Neuronal stem cell (in vitro differentiated cells): ENCODE results near the gene ACRBP.
"Not testable (repeated sequence)": the region's sequence is repeated elsewhere in the genome, so short reads cannot be mapped to it uniquely, and the experiment has no call there.

Experiments
- DNase-seq: peaks from one replicate; pipeline ENCODE4 v3.0.0-alpha.2; 2013; ENCODE audit warnings: low spot score
- H2AFZ ChIP-seq: one replicate; pipeline ENCODE4 v1.6.1; 2013; ENCODE audit warnings: mild to moderate bottlenecking, low read length, inconsistent platforms
- H2AK5ac ChIP-seq: 2 replicates; pipeline ENCODE4 v1.6.1; 2013; ENCODE audit warnings: low read depth, mild to moderate bottlenecking, inconsistent platforms, low read length, moderate library complexity, mixed read lengths
- H2BK120ac ChIP-seq: 2 replicates; pipeline ENCODE4 v1.6.1; 2013; ENCODE audit warnings: low read depth, mild to moderate bottlenecking, inconsistent platforms, low read length, moderate library complexity, mixed read lengths
- H2BK12ac ChIP-seq: one replicate; pipeline ENCODE4 v1.6.1; 2013; ENCODE audit warnings: low read length, inconsistent platforms
- H2BK15ac ChIP-seq: 2 replicates; pipeline ENCODE4 v1.6.1; 2013; ENCODE audit warnings: mild to moderate bottlenecking, low read length, inconsistent platforms, mixed read lengths
- H2BK5ac ChIP-seq: one replicate; pipeline ENCODE4 v1.6.1; 2013; ENCODE audit warnings: inconsistent platforms, mild to moderate bottlenecking, low read length, moderate library complexity
- H3K14ac ChIP-seq: one replicate; pipeline ENCODE4 v1.6.1; 2013; ENCODE audit warnings: low read length, inconsistent platforms
- H3K18ac ChIP-seq: 2 replicates; pipeline ENCODE4 v1.6.1; 2013; ENCODE audit warnings: low read length, inconsistent platforms
- H3K23ac ChIP-seq: 2 replicates; pipeline ENCODE4 v1.6.1; 2013; ENCODE audit warnings: low read depth, mild to moderate bottlenecking, mixed read lengths, low read length, inconsistent platforms; ENCODE audit not compliant: poor library complexity
- H3K27ac ChIP-seq: replicated peaks from 3 replicates; pipeline ENCODE4 v1.5.1; 2013; ENCODE audit warnings: low read length, inconsistent platforms
- H3K27me3 ChIP-seq, 3 experiments: 2 replicates each; pipeline ENCODE4 v1.6.1; 2013; ENCODE audit warnings: low read length in 3 of 3, mild to moderate bottlenecking in 2 of 3, inconsistent platforms in 1 of 3, low read depth in 1 of 3, mixed read lengths in 1 of 3, moderate library complexity in 1 of 3; ENCODE audit not compliant: control insufficient read depth in 3 of 3, insufficient read depth in 3 of 3
- H3K36me3 ChIP-seq, 2 donors: replicated peaks in 1 of 2; 2 replicates each; pipeline ENCODE4 v1.6.1; 2013; ENCODE audit warnings: low read length in 2 of 2; ENCODE audit not compliant: control insufficient read depth in 2 of 2, insufficient read depth in 2 of 2
- H3K4ac ChIP-seq: 2 replicates; pipeline ENCODE4 v1.6.1; 2013; ENCODE audit warnings: inconsistent platforms, mild to moderate bottlenecking, low read length, moderate library complexity
- H3K4me1 ChIP-seq, 2 donors: 1 replicate in 1 of 2; 2 replicates in 1 of 2; pipeline ENCODE4 v1.6.1; 2013; ENCODE audit warnings: low read length in 2 of 2, low read depth in 1 of 2; ENCODE audit not compliant: control insufficient read depth in 2 of 2, insufficient read depth in 1 of 2
- H3K4me2 ChIP-seq: one replicate; pipeline ENCODE4 v1.6.1; 2013; ENCODE audit warnings: mild to moderate bottlenecking, low read length, inconsistent platforms; ENCODE audit not compliant: insufficient read depth, poor library complexity, severe bottlenecking
- H3K4me3 ChIP-seq, 2 donors: 2 replicates each; pipeline ENCODE4 v1.5.1; 2013; ENCODE audit warnings: low read length in 2 of 2, mild to moderate bottlenecking in 2 of 2, inconsistent platforms in 1 of 2, moderate library complexity in 1 of 2
- H3K79me1 ChIP-seq: one replicate; pipeline ENCODE4 v1.6.1; 2013; ENCODE audit warnings: low read depth, mild to moderate bottlenecking, inconsistent platforms, low read length, moderate library complexity
- H3K9ac ChIP-seq: one replicate; pipeline ENCODE4 v1.6.1; 2013; ENCODE audit warnings: mild to moderate bottlenecking, low read depth, low read length, inconsistent platforms; ENCODE audit not compliant: poor library complexity
- H3K9me3 ChIP-seq, 2 donors: replicated peaks in 1 of 2; 2 replicates each; pipeline versions ENCODE3 to v1.6.1; 2013; ENCODE audit warnings: low read length in 2 of 2, mild to moderate bottlenecking in 2 of 2, inconsistent platforms in 1 of 2, low read depth in 1 of 2, mixed read lengths in 1 of 2, moderate library complexity in 1 of 2; ENCODE audit not compliant: control insufficient read depth in 2 of 2, insufficient read depth in 1 of 2
- H4K8ac ChIP-seq: one replicate; pipeline ENCODE4 v1.6.1; 2013; ENCODE audit warnings: low read depth, mild to moderate bottlenecking, inconsistent platforms, low read length, moderate library complexity
- H4K91ac ChIP-seq: one replicate; pipeline ENCODE4 v1.6.1; 2013; ENCODE audit warnings: low read length, low read depth, mild to moderate bottlenecking, inconsistent platforms; ENCODE audit not compliant: poor library complexity
- WGBS, 2 donors: extraction: QIAGEN DNeasy Blood & Tissue Kit; methylation state at CpG; one replicate each; pipeline ENCODE4 v1.1.7; 2013; ENCODE audit warnings: missing lambda C conversion rate in 2 of 2, mixed read lengths in 1 of 2; ENCODE audit not compliant: insufficient read length in 2 of 2, insufficient replicate concordance in 1 of 2; ENCODE audit errors: extremely low coverage in 2 of 2; 5-methylcytosine and 5-hydroxymethylcytosine counted together

Gene ACRBP

GRCh38 chr12:6603095-6603567 is 44.1 kb downstream of the ACRBP start:
- Histone ChIP-seq H3K4ac (no peak overlapping the region), H3K27ac (no peak overlapping the region), H2BK120ac (no peak overlapping the region), H3K79me1 (peaks cover 12% of the 10 kb centered on the region), H3K27me3 (no peaks in the 10 kb centered on the region), H2AFZ (no peak overlapping the region), H3K9me3 (no peaks in the 10 kb centered on the region), H2BK12ac (no peak overlapping the region), H2BK15ac (no peak overlapping the region), H3K4me2 (peak overlapping the region; percentile 23), H3K4me3 (no peak overlapping the region), H2BK5ac (no peak overlapping the region), H4K91ac (no peak overlapping the region), H3K23ac (no peak overlapping the region), H3K18ac (no peak overlapping the region), H3K36me3 (peaks cover 46 to 79% of the 10 kb centered on the region in 2 donors), H3K4me1 (peaks cover 29 to 34% of the 10 kb centered on the region in 2 donors), H4K8ac (no peak overlapping the region), H3K9ac (no peak overlapping the region), H3K14ac (no peak overlapping the region), H2AK5ac (no peak overlapping the region)
- DNase-seq = no peak
- WGBS, 2 donors = no CpG with 5 or more reads among the region's 6 CpGs

GRCh38 chr12:6602526-6602925 is 44.7 kb downstream of the ACRBP start:
- Histone ChIP-seq H4K8ac (no peak overlapping the region), H3K9me3 (no peaks in the 10 kb centered on the region), H3K27me3 (no peaks in the 10 kb centered on the region), H2AFZ (no peak overlapping the region), H3K14ac (no peak overlapping the region), H2BK15ac (no peak overlapping the region), H2BK12ac (no peak overlapping the region), H2AK5ac (no peak overlapping the region), H3K36me3 (peaks cover 51 to 85% of the 10 kb centered on the region in 2 donors), H3K27ac (no peak overlapping the region), H3K4me3 (no peak overlapping the region), H2BK5ac (no peak overlapping the region), H3K4me1 (peaks cover 23 to 28% of the 10 kb centered on the region in 2 donors), H3K79me1 (peaks cover 12% of the 10 kb centered on the region), H3K23ac (no peak overlapping the region), H3K18ac (no peak overlapping the region), H3K4ac (no peak overlapping the region), H3K4me2 (no peak overlapping the region), H3K9ac (no peak overlapping the region), H4K91ac (no peak overlapping the region), H2BK120ac (no peak overlapping the region)
- WGBS, 2 donors = no CpG with 5 or more reads among the region's 3 CpGs
- no peak for DNase-seq

- not testable (repeated sequence) for H3K18ac ChIP-seq, H3K4me1 ChIP-seq, H3K23ac ChIP-seq, H2AK5ac ChIP-seq, H3K27ac ChIP-seq, H3K79me1 ChIP-seq, H3K4me3 ChIP-seq, H4K8ac ChIP-seq, H3K4ac ChIP-seq, H4K91ac ChIP-seq, H2BK12ac ChIP-seq, H2AFZ ChIP-seq, H2BK5ac ChIP-seq, H3K27me3 ChIP-seq, H3K9ac ChIP-seq, H3K9me3 ChIP-seq, DNase-seq, H2BK120ac ChIP-seq, H2BK15ac ChIP-seq, H3K14ac ChIP-seq, H3K4me2 ChIP-seq
- peaks cover 73 to 97% of the 10 kb centered on the region in 2 donors for H3K36me3 ChIP-seq
- no CpG with 5 or more reads among the region's 10 CpGs for WGBS, 2 donors
These were observed 51.6 kb downstream of the ACRBP start for GRCh38 chr12:6595673-6596072.

- Histone ChIP-seq H3K4me2 (no peak overlapping the region), H3K79me1 (peaks cover 5% of the 10 kb centered on the region), H3K9ac (no peak overlapping the region), H3K27ac (no peak overlapping the region), H3K9me3 (no peaks in the 10 kb centered on the region), H3K23ac (no peak overlapping the region), H2BK15ac (no peak overlapping the region), H4K8ac (no peak overlapping the region), H2BK5ac (no peak overlapping the region), H3K27me3 (no peaks in the 10 kb centered on the region), H4K91ac (no peak overlapping the region), H2BK120ac (no peak overlapping the region), H2AFZ (no peak overlapping the region), H3K4ac (no peak overlapping the region), H3K18ac (no peak overlapping the region), H3K4me3 (no peak overlapping the region), H3K14ac (no peak overlapping the region), H2BK12ac (no peak overlapping the region), H3K4me1 (no peaks in the 10 kb centered on the region), H3K36me3 (peaks cover 64 to 98% of the 10 kb centered on the region in 2 donors), H2AK5ac (no peak overlapping the region)
- no peak for DNase-seq
- whole genome bisulfite sequencing, 2 donors = no CpG with 5 or more reads among the region's 8 CpGs
These were observed 55.1 kb downstream of the ACRBP start for GRCh38 chr12:6592087-6592486.
